ENCODE data around the gene RPS6KA4.
A peak's percentile ranks its signal among the peaks of the same experiment; 100 is the strongest.
"Not testable (repeated sequence)": the region's sequence is repeated elsewhere in the genome, so short reads cannot be mapped to it uniquely, and the experiment has no call there.

Gene RPS6KA4

DNA sequence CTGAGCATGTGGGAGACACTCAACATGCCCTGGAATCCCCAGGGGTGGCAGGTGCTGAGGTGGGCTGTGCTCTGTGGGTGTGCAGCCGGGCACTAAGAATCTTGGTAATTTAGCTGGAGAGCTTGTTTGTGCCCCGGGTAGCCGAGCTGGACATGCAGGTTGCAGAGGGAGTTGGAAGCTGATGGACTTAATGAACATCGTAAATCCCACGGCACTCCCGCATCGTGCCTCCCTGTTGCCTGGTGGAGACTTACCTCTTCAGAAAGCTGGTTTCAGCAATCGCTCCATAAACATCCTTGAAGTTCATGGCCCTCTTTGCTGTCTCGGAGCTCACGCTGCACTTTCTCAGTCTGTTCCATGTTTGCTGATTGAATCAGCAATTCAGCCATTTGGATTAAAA is 29.9 kb downstream of the RPS6KA4 start:
- DNase-seq = no peak

DNA sequence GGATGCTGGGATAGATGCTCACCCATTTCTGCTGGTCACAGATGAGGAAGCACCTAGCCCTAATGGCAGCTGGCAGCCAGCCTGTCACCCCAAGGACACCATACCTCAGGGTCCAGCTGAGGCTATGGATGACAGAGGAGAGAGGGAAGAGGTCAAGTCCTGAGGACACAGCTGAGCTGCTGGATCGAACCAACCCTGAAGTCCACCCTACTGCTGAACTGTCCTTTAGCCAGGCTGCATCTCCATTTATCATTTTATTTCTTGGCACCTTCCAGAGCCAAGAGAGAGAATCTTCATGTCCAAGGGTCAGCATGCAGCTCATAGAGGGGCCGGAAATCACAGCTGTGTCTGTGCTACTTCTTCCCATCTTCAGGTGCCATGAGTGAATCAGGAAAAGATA is 30.9 kb downstream of the RPS6KA4 start:
- DNase-seq = no peak

DNA sequence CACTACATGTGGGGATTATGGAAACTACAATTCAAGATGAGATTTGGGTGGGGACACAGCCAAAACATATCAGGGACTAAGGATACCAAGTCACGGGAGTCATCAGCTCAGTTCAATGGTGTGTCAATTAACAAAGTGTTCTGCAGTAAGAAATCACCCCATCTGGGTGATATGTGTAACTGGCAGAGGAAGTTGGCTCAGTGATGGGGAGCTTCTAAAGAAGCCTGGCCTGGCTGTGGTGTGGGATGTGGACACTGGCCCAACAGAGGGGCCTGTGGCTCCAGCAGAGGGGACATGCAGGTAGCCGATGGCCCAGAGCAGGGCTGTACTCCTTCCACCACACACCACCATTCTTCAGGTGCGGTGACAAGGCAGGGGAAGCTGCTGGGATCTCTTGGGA is 31.6 kb downstream of the RPS6KA4 start:
- no peak for DNase-seq

DNA sequence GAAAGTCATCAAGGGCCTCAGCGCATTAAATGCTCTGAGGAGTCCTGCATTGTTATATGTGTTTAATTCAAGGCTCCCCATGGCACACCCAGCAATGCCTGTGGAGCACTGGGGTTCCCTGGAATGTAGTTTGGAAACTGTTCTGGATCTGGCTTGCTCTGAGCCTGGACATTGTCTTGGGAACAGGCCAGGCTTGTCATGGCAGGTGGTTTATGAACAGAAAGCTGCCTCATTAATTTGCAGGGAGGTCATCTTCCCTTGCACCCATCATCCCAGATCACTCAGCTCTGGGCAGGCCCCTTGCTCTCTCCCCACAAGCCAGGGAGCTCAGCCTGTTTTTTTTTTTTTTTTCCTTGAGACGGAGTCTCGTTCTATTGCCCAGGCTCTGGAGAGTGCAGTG is 32.9 kb downstream of the RPS6KA4 start:
- no peak for DNase-seq

DNA sequence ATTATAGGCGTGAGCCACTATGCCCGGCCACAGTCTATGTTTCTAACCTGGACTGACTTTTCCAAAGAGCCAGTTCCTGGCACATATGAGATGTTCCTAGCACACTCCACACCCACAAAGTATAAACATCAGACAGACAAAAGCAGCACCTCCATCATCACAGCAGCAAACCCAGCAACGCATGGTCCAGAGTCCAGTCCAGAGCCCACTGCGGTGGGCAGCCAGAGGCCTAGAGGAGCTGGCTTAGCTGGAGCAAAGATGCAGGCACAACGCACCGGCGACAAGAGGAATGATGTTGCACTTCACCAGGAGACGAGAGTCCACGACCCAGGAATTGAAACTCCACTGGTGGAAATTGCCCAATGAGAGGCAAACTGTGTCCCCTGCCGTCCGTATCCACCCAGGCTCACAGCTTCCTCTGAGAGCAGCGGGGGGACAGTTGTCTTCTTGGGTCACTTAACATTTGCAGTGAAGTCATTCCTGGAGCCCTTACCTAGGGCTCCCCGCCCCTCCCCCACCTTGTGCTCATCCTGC is 36.6 kb downstream of the RPS6KA4 start:
- no peak for DNase-seq

DNA sequence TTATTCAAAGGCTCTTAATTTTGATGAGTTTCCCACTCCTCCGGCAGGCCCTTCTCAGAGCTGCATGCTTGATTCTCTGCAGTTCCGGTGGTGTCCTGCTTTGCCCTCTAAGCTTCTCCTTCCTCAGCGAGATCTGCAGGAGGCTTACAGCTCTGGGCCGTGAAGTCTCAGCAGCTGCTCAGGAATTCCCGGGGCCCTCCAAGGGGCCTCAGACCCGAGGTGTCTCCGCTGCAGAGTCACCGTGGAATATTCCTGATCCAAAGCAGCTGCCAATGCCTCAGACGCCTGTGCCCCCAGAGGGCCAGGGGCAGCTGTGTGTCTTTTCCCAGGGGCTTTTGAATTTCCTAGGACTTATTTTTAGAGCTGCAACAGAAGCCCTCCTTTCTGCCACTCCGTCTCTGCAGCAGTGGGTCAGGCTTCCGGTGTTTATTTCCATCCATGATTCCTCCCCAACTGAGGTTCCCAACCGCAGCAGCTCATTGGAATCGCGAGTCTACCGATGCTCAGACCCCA is 37.2 kb downstream of the RPS6KA4 start:
- peak; percentile 31 for DNase-seq

DNA sequence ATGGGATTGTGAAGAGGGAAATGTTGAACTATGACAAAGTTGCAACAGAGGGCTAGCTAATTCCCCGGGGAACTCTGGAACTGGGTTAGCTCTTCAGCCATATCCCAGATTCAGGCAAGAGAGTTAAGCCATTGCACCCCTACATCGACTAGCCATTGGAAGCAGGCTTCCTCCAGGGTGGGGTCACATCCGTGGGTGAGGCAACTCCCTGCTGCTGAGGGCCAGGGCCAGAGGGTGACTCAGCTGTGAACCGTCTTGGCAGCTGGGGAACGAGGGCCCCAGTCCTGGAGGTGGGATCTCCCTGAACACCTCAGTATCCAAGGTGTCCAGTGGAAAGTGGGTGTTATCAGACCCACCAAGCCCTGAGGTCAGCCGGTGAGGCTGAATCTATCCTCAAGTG is 41.1 kb downstream of the RPS6KA4 start:
- peak; percentile 5 for DNase-seq

DNA sequence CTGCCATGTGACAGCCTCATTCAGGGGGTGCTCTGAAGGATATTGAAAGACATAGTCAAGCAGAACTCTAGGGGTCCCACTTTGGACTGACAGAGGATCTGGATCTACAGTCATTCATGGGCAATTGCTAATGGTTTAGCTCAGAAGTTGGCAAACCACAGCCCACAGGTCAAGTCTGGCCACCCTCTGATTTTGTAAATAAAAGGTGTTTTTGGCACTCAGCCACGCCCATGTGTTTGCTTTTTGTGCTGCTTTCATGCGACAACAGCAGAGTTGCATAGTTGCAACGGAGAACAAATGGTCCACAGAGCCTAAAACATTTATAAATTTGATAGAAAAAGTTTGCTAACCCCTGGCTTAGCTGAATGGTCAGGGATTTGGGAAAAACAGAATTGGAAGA is 41.7 kb downstream of the RPS6KA4 start:
- DNase-seq = no peak

DNA sequence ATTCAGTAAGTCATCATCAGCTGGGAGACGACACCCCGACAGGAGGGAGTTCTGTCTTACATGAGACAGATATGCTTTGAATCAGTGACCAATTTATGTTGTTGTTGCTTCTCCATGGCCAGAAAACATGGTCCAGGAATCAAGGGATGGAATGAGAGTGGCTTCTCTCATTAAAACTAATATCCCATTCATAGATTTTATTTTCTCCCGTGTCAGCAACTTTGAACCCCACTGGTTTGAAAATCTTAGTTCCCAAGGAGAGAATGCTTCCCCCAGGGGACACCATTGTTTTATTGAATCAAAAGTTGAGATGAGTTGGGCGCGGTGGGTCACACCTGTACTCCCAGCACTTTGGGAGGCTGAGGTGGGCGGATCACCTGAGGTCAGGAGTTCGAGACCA is 42.8 kb downstream of the RPS6KA4 start:
- no peak for DNase-seq

DNA sequence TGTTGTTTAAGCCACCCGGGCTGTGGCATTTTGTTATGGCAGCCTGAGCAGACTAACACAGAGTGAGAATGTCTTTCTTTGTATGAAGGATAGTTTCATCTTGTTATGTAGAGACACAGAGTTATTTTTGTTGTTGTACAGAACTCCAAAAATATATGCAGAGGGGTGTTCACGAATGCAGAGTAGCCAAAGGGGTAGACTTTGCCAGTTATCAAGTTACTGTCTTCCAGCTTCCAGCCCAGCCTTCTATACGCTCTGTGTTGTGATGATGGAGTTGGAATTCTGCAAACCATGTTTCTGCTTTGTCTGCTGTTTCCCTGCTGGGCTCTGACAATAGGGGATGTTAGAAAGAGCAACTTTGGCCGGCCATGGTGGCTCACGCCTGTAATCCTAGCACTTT is 44.1 kb downstream of the RPS6KA4 start:
- no peak for DNase-seq

DNA sequence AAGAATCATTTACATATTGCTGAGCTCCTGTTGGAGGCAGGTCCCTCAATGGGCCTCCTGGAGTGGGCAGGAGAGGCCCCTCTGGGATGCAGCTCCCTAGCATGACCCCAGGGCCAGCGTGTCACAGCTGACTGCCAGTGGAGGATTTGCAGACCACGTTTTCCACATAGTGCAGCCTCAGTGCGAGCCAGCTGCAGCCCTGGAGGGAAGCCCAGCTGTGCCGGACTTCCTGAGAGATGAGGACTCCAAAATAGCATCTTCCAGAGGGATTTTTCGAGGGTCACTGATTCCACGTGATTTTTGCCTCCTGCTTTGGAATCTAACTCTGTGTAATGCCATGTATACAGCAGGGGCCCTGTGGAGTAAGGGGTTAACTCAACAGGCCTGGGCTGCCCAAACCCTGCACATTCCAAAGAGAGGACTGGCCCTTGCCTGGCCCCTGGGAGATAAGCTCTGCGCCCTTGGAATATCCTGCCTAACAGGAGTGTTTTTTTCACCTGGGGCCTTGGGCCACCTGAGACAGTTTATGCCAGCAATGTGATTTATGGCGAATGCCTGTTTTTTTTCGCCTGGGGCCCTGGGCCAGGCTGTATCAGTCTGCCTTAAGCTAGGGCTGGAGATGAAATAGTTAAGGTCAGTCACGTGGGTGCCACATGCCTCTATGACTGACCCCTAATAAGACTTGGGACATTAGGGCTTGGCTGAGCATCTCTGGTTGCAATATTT is 47.4 kb downstream of the RPS6KA4 start:
- DNase-seq = no peak

DNA sequence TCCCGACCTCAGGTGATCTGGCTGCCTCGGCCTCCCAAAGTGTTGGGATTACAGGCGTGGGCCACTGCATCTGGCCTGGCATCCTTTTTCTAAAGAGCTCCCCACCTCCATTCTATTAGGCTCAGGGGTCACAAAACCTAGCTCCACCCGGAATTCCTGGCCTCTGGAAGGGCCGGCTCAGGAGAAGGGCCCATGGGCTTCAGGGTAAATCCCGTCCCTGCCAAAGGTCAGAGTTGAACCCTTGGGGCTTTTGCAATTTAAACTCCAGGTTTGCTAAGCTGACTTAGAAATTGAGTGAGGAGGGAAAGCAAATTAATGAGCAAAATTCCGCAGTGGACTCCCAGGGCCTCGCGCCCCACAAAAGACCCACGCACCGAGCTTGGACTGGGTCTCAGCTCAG is 48.3 kb downstream of the RPS6KA4 start:
- no peak for DNase-seq

DNA sequence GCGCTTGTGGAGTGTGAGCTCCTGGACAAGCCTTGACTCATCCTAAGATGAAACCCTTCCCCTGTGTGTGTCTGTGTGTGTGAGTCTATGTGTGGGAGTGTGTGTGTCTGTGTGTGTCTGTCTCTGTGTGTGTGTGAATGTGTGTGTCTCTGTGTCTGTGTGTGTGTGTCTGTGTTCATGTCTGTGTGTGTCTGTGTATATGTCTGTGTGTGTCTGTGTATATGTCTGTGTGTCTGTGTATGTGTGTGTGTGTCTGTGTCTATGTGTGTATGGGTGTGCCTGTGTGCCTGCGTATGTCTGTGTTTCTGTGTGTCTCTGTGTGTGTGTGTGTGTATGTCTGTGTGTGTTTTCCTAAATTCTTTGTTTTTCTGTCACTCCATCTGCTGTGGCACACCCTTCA is 48.7 kb downstream of the RPS6KA4 start:
- no peak for DNase-seq

DNA sequence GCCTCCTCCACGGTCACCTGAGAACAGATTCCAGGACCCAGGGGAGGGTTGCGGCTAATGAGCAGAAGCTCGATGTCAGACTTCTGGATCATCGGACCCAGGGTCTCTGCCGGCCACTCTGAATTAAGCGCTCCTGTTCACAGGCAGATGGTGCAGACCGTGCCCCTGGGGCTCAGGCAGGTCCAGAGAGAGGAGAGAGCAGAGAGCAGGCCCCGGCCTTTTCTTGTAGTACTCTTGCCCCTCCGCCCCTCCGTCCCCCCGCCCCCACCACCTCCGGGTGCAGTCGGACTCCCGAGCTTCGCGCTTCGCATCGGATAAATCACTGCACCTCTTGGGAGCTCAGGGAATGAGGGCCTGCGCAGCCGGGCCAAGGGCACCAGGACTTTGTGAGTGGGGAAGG is 50.3 kb downstream of the RPS6KA4 start:
- no peak for DNase-seq

DNA sequence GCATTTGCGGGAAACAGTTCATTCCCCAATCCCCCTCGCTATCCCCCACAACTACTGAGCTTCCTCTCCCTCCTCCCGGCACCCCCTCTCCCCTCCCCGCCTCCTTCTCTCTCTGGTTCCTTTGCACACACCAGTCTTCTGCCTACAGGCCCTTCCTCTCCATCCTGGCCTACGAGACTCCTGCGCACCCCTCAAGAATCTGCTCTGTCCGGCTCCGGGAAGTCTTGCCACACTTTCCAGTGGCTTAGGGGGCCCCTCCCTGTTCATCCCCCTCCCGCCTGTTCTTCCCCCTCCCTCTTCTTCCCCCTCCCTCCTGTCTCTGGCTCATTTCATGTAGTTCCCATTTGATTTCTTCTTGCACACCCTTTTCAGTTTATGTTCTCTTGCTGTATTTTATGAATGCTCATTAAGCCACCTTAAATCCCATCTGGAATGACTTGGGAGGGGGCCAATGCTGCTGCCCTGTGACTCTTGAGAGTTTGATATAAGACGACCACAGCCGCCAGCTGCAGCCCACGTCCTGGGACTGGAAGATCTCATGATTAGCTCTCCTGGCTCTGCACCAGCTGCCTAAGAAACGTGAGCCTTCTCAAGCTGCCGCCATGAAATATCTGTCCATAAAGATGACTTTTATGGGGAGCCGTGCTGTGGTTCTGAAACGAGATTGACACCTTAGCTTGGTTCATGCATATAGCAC is 50.9 kb downstream of the RPS6KA4 start:
- DNase-seq = no peak

DNA sequence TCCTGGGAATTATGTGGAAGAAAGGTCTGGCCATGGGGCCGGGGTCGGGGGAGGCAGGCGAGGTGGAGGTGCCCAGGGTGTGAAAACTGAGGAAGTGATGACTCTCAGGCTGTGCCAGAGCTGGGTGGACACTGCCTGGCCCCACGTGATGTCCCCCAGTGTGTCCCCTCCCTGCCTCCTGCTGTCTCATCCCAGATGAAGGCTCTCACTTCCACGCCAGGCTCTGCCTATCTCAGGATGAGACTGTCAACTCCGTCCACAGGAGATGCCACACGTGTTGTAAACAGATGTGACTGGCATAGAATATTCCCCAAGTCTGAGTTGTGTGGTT is 51.4 kb downstream of the RPS6KA4 start:
- no peak for DNase-seq

DNA sequence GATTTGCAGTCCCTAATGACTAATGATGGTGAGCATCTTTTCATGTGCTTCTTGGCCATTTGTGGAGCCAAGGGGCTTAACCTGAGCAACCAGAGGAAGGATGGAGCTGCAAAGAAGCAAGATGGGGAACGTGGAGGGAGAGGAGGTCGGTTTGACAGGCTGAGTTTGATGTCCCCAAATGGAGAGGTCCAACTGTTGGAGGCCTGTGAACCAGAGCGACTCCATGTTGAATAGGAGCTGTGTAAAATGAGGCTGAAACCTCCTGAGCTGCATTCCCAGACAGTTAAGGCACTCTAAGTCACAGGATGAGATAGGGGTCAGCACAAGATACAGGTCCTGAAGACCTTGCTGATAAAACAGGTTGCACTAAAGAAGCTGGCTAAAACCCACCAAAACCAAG is 54.5 kb downstream of the RPS6KA4 start:
- DNase-seq = no peak

DNA sequence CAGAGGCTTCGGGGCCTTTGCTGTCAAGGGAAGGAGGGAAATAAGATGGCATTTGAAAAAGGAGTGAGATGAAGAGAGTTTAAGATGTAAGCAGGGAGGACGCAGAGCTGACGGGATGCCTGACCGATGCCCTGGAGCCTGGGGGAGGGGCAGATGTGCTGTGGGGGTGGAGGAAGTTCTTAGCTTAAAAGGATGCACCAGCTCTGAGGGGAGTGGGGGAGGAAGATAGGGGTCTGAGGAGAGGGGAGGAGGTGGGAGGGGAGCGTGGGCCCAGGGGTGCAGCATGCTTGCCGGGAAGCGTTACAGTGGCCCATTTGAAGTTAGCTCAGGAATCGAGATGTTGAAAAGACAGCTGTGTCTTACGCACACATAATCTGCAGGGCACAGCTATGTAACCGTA is 56.3 kb downstream of the RPS6KA4 start:
- no peak for DNase-seq

DNA sequence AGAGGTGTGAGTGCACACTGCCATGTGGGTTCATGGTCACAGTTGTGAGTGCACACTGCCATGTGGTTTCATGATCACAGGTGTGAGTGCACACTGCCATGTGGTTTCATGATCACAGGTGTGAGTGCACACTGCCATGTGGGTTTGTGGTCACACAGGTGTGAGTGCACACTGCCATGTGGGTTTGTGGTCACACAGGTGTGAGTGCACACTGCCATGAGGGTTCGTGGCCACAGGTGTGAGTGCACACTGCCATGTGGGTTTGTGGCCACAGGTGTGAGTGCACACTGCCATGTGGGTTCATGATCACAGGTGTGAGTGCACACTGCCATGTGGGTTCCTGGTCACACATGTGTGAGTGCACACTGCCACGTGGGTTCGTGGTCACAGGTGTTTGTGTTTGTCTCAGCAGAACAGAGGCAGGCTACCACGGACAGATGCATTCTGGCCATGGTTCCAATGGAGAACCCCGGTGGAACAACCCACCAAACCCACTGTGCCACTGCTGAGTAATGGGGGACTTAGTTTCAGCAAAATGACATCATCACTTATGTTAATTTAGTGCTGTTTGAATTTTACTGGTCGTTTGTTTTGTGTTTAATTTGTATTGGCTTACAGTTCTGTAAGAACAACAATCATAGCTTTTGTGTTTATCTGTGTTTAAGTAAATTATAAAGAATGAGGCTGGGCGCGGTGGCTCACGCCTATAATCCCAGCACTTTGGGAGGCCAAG is 57.2 kb downstream of the RPS6KA4 start:
- no peak for DNase-seq

DNA sequence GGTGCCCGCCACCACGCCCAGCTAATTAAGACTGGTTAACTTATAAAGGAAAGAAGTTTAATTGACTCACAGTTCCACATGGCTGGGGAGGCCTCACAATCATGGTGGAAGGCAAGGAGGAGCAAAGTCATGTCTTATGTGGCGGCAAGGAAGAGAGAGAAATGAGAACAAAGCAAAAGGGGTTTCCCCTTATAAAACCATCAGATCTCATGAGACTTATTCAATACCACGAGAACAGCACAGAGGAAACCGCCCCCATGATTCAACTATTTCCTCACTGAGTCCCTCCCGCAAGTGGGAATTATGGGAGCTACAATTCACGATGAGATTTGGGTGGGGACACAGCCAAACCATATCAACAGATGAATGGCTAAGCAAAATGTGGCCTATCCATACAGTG is 59.3 kb downstream of the RPS6KA4 start:
- DNase-seq = not testable (repeated sequence)

DNA sequence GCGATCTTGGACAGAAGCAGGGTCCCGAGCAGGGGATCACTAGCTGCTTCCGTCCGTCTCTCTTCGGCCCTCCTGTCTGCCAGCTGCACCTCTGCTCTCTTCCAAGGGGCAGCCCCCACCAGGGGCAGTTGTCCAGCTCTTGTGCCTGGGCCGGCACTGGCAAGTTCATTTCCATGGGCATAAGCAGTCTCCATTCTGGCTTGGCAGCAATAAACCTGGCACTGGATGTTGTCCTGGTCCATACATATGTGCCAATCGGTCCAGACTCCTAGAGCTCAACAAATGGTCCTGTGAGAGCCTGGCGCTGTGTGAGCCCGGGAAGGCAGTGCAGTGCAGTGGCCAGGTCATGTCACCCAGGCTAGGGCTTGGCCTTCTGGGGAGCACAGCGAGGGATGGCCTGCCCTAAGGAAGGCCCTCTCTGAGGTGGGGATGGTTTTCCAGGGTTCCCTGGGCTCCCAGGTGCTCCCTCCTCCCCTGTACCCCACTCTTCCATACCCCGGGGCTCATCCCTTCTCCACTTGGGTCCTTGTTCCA is 60.4 kb downstream of the RPS6KA4 start:
- no peak for DNase-seq

DNA sequence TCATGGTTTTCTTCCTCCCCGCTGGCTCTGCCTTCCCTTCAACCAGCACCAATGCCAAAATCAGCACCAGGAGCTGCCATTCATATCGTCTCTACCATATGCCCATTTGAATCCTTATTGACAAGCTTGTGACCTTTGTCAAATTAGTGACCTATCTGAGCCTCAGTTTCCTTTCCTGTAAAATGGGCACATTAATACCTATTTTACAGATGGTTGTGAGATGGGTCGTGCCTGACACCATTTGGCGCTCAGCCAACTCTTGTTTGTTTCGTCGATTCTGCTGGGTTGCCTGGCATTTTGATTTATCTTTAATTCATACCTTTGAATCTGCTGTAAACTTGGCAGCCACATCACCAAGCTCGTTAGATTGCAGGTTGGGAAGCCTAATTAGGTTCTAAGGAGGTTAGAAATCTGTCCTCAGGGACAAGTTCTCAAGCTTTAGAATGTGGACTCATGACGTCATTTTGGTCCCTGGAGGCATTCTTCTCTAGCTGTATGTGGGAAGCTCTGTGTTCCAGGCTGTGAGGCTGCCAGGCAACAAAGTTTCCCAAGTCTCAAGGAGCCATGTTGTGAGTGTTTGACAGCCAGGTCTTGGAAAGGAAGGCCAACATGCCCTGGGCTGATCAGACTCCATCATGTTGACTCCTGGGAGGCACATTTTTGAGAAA is 61.0 kb downstream of the RPS6KA4 start:
- peak; percentile 71 for DNase-seq
